GM21576 (cell line): ENCODE data around the gene KHDC1L.
A peak's percentile ranks its signal among the peaks of the same experiment; 100 is the strongest.
"Not testable (repeated sequence)": the region's sequence is repeated elsewhere in the genome, so short reads cannot be mapped to it uniquely, and the experiment has no call there.

Experiments used
- ATAC-seq: cut with Tn5 transposase; IDR thresholded peaks from one replicate; pipeline ENCODE4 v1.9.1; 2021; ENCODE audit warnings: mild to moderate bottlenecking, moderate library complexity; ENCODE audit not compliant: unreplicated experiment

KHDC1L gene

GRCh38 chr6:73207221-73207837 lies 18.0 kb downstream of the KHDC1L start:
- no peak for ATAC-seq

GRCh38 chr6:73204252-73204651 lies 21.0 kb downstream of the KHDC1L start:
- no peak for ATAC-seq

GRCh38 chr6:73203098-73203497 lies 22.2 kb downstream of the KHDC1L start:
- ATAC-seq, result no peak

GRCh38 chr6:73200735-73201134 lies 24.6 kb downstream of the KHDC1L start:
- ATAC-seq, result no peak

- ATAC-seq, result no peak
Measured at GRCh38 chr6:73200247-73200646, 25.0 kb downstream of the KHDC1L start.

- no peak for ATAC-seq
Measured at GRCh38 chr6:73194744-73195143, 30.6 kb downstream of the KHDC1L start.

- ATAC-seq, result not testable (repeated sequence)
Measured at GRCh38 chr6:73193302-73193701, 32.0 kb downstream of the KHDC1L start.

- peak; percentile 27 for ATAC-seq
Measured at GRCh38 chr6:73182021-73182607, 43.2 kb downstream of the KHDC1L start.

- peak; percentile 78 for ATAC-seq
Measured at GRCh38 chr6:73180763-73181619, 44.3 kb downstream of the KHDC1L start.

GRCh38 chr6:73180076-73180738 lies 45.1 kb downstream of the KHDC1L start:
- no peak for ATAC-seq

- peak; percentile 64 for ATAC-seq
Measured at GRCh38 chr6:73177221-73177944, 47.9 kb downstream of the KHDC1L start.

GRCh38 chr6:73176057-73176456 lies 49.2 kb downstream of the KHDC1L start:
- ATAC-seq, result no peak

GRCh38 chr6:73174646-73175045 lies 50.6 kb downstream of the KHDC1L start:
- ATAC-seq, result no peak
